Stimulated activated CD8-positive, alpha-beta memory T cell treated with anti-CD3 and anti-CD28 coated beads, Interleukin-2, amount 100 ng/mL, for 48 hours (primary cell): Measurements from ENCODE around the gene GNAQ.

Experiments used
- DNase-seq, 2 donors: peaks; one replicate each; pipeline ENCODE4 v3.0.0-alpha.2; 2020; ENCODE audit warnings: low read depth in 2 of 2

GNAQ gene

GRCh38 chr9:78031893-78032729 lies 500 bp upstream of the GNAQ start:
- peak; percentile 30 to 52 for DNase-seq

GRCh38 chr9:78030553-78031443 lies 813 bp downstream of the GNAQ start:
- DNase-seq: peak; percentile 36 to 37

- DNase-seq: peak in 1 of 2 donors; percentile 25
Measured at GRCh38 chr9:78030296-78030552, 1.4 kb downstream of the GNAQ start.

- DNase-seq: no peak
Measured at GRCh38 chr9:78029551-78030295, 1.9 kb downstream of the GNAQ start.

- DNase-seq: no peak
Measured at GRCh38 chr9:78028926-78029325, 2.7 kb downstream of the GNAQ start.

GRCh38 chr9:78026947-78027346 lies 4.7 kb downstream of the GNAQ start:
- DNase-seq: no peak

- no peak for DNase-seq
Measured at GRCh38 chr9:78026416-78026815, 5.2 kb downstream of the GNAQ start.

- DNase-seq: no peak
Measured at GRCh38 chr9:78025186-78025585, 6.4 kb downstream of the GNAQ start.

- no peak for DNase-seq
Measured at GRCh38 chr9:78023003-78023741, 8.4 kb downstream of the GNAQ start.

- DNase-seq: no peak
Measured at GRCh38 chr9:78021697-78022096, 9.9 kb downstream of the GNAQ start.

GRCh38 chr9:78017190-78017693 lies 14.4 kb downstream of the GNAQ start:
- DNase-seq: no peak

GRCh38 chr9:78015241-78015640 lies 16.4 kb downstream of the GNAQ start:
- DNase-seq: no peak

- DNase-seq: no peak
Measured at GRCh38 chr9:78014776-78015175, 16.8 kb downstream of the GNAQ start.

- no peak for DNase-seq
Measured at GRCh38 chr9:78013934-78014333, 17.7 kb downstream of the GNAQ start.

- no peak for DNase-seq
Measured at GRCh38 chr9:78011049-78011448, 20.6 kb downstream of the GNAQ start.

GRCh38 chr9:78010445-78010844 lies 21.2 kb downstream of the GNAQ start:
- DNase-seq: no peak

GRCh38 chr9:78009186-78009585 lies 22.4 kb downstream of the GNAQ start:
- DNase-seq: no peak

GRCh38 chr9:78006734-78007133 lies 24.9 kb downstream of the GNAQ start:
- DNase-seq: no peak

- DNase-seq: no peak
Measured at GRCh38 chr9:78005231-78006002, 26.2 kb downstream of the GNAQ start.

GRCh38 chr9:78004478-78005229 lies 27.0 kb downstream of the GNAQ start:
- DNase-seq: no peak
